Measurements from ENCODE around the gene BLM.

Gene BLM

DNA sequence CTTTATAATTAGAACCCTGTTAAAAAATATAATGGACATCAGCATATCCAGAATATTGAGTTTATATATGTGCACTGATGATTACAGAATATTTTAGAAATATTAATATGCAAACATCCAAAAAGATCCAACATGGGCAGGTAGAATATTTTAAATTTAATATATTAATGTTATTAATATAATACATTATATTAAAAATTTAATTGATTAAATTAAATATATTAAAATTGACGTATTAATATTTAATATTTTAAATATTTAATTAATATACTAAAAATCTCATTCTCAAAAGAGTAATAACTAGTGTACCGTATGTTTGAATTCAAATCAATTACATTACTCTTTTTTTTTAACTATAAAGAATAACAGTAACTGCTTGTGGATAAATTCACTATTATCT, 77.4 kb downstream of the BLM start:
- DNase-seq, result no peak

DNA sequence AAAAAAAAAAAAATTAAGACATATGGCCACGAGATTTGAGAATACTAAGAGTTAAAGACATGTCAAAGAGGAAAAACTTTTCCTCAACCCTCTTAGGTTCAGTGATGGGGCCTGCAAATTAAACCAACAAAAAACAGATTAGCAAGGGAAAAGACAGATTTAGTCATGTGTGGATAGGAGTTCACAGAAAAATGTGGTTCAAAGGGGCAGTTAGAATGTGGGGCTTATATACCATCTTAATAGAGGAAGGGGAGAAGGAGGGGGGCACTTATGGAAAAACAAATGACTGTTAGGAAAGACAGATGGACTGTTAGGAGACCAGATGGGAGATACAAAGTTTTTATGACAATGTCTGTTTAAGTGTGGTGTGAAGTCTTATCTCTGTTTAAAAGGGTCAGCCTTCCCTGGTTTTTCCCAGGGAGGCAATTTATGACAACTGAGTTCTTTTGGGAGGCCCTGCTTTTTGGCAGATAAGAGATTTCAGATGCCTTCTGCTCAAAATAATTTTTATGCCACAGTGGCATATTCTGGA, 82.6 kb downstream of the BLM start:
- DNase-seq, result peak; percentile 80

GRCh38 chr15:90801803-90802202, 84.7 kb downstream of the BLM start:
- peak; percentile 43 for DNase-seq

- no peak for DNase-seq
Measured at GRCh38 chr15:90807074-90807785, 90.1 kb downstream of the BLM start.

DNA sequence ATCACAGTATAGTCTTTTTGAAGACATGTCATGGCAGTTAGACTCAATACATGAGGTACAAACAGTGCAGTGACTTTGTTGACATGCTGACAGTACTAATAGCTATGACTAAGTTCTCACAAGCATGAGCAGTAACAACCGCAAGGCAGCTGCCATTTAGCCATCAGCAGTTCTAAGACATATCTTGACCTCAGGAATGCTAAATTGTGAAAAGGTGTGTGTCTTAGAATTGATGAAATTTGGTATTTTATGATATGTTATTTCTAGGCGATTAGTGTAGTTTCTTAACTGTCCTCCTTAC, 90.6 kb downstream of the BLM start:
- no peak for DNase-seq

DNA sequence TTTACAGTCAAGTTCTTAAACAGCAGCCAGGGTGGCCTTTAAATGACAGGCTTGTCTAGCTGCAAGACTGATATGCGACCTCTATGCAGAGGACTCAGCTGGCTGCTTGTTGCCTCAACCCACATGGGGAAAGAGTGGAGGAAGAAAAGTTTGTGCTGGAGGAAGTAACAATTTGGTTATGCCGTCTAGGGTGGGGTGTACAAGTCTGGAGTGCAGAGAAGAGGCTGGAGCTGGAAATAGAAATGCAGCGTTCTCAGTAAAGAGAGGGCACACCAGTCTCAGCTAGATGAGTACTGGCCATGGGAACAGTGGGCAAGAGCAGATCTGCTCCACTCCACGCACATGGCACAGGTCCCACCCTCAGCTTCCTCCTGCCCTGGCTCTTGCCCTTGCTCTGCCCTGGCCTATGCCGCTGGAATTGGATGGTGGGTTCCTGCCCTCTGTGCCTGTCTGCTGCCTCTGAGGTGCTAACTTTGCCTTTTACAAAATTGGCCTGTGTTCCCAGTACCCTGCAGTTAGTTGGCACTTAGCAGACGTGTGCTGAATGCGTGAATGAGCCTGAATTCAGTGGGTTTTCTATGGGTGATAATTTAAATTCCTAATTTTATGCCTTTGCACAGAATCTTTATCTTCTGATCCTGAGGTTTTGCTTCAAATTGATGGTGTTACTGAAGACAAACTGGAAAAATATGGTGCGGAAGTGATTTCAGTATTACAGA, 91.5 kb downstream of the BLM start:
- DNase-seq, result no peak

- no peak for DNase-seq
Measured at GRCh38 chr15:90809536-90809935, 92.4 kb downstream of the BLM start.

DNA sequence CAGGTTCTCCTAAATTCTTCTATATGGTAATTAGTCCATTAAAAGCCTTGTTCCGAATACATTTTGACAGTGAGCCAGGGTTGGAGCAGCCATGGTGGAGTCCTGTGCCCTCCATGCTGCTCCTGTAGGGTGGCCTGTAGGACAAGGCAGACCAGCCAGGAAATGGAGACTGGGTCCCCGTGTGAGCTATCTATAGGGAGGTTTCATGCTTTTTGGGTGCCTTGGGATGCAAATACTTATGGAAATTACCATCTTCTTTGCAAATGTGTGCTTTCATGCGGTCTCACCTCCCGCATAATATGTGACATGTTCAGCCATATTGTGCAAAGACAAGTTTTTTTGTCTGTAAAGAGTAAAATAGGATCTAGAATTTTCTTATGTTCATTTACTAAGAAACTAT, 93.2 kb downstream of the BLM start:
- no peak for DNase-seq

GRCh38 chr15:90812171-90812957, 95.2 kb downstream of the BLM start:
- no peak for DNase-seq

DNA sequence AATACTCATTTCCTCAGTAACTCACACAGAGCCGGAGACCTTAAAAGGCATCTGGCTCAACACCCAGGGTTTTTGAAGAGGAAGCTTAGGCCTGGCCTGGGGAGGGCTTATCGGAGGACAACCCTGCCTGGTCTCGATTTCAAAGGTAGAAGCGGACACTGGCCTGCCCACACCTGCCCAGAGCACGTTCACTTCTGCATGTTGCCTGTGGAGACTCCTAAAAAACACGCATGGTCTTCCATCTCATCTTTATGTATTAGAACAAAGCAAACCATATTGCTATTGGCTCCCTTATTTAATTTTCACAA, 95.8 kb downstream of the BLM start:
- DNase-seq, result no peak

DNA sequence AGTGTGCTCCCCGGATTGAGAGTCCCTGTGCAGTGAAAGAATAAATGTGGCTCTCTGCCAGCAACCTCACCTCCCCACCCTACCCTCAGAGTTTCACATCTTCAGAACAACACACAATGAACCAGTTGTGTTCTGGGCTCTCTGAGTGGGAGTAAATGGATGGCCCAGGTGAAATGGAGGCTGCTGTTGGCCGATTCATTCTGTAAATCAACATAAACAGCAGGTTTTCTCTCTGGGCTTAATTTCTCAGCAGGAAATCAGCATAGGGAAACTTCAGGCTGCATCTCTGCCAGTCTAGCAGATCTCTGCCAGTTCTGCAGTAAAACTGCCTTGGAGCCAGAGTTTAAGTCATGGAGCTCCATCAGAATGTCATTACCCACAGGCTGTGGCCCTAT, 96.6 kb downstream of the BLM start:
- no peak for DNase-seq

DNA sequence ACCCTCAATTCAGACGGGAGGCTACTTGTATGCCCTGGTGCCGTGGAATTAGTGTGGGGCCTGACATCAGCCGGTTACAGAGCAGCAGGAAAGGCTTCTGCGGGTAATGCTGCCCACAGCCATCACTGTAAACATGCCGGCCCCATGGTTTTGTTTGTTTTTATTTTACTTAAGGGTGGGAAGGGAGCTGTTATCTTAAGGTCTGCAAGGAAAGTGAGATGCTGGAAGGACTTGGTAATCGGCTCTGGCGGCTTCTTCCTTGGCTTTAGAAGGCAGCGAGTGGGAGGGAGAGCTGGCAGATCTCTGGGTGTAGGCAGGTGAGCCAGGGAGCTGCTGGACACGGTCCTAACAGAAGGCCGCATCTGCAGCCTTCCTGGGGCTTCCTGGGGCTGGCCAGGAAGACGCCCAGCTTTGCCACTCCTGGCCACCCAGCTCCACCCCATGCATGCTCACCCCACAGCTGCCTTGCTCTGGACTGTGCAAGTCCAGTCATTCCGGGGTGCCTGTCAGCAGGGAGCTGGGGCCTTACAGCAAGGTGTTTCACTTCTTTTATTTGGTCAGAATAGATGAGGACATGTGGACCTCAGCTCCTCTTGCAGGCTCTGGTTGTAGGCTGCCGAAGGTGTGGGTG, 97.2 kb downstream of the BLM start:
- DNase-seq, result no peak

GRCh38 chr15:90816401-90817116, 99.4 kb downstream of the BLM start:
- no peak for DNase-seq

GRCh38 chr15:90817117-90818057, 100.2 kb downstream of the BLM start:
- no peak for DNase-seq

GRCh38 chr15:90818251-90819210, 101.4 kb downstream of the BLM start:
- peak; percentile 97 for DNase-seq

DNA sequence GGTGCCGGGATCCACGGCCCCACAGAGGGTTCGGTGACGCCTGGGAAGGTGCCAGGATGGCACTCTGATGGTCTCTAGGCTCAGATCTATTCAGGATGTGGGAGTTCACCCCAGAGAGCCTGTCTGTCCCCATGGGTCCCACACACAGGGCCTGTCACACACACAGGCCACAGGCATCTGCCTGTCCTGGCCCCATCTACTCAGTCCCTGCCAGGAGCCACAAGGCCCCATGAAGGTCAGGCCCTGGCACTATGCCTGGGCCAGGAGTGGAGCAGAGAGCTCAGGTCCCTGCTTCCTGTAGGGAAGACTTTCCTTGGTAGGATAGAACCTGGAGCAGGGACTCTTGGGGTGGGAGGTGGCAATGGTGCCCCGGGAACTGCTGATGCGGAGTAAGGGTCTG, 102.2 kb downstream of the BLM start:
- DNase-seq, result no peak

GRCh38 chr15:90819850-90820249, 102.7 kb downstream of the BLM start:
- DNase-seq, result no peak

DNA sequence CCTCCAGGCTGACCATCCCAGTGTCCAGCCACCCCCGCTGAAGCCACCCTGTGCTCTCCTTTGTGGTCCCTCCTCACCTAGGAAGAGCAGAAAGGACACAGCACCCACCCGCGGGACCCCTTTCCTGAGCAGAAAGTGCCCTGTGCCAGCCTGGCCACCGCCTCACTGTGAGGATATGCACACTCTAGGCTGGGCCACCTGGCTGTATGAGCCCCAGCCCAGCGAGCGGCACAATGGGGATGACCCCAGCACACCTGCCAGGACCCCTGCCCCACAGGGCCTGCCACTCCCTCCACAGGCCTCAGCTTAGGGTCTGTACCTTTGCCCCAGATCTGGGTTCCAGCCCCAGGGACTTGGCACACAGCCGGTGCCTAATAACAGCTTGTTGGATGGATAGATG, 103.3 kb downstream of the BLM start:
- DNase-seq, result no peak

DNA sequence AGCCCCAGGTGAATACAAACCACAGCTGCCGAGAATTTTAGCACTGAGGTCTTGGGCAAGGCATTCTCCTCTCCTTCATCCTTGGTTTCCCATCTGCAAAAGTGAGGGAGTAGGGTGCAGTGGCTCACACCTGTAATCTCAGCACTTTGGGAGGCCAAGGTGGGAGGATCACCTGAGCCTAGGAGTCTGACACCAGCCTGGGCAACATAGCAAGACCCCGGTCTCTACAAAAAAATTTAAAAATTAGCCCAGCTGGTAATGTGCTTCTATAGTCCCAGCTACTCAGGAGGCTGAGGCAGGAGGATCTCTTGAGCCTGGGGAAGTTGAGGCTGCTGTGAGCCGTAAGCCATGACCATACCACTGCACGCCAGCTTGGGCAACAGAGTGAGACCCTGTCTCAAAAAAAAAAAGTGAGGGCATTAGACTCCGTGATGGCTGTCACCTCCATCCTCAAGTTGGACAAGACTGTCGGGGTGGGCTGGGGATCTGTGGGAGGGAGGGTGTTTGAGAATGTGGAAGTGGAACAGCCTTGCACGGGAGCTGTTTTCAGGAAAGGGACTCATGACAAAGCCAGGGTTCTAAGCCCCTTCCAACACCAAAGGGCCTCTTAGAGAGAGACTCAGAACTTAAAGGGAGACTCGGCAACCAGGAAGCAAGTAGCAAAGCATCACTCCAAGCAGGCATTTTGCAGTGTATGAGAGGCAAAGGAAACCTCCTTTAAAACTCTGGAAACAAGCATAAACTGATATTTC, 105.2 kb downstream of the BLM start:
- DNase-seq, result no peak
